HG03159 (cell line): ENCODE results near the gene ACOD1.
"Not testable (repeated sequence)": the region's sequence is repeated elsewhere in the genome, so short reads cannot be mapped to it uniquely, and the experiment has no call there.

ENCODE experiments used
- ATAC-seq: cut with Tn5 transposase; IDR thresholded peaks from one replicate; pipeline ENCODE4 v1.9.1; 2021; ENCODE audit warnings: mild to moderate bottlenecking, moderate library complexity; ENCODE audit not compliant: unreplicated experiment

ACOD1 gene

GRCh38 chr13:76950101-76950500 lies 1.8 kb downstream of the ACOD1 start:
- no peak for ATAC-seq

- ATAC-seq: no peak
Measured at GRCh38 chr13:76953968-76954367, 5.7 kb downstream of the ACOD1 start.

GRCh38 chr13:76954538-76954937 lies 6.2 kb downstream of the ACOD1 start:
- ATAC-seq: no peak

- no peak for ATAC-seq
Measured at GRCh38 chr13:76955193-76955592, 6.9 kb downstream of the ACOD1 start.

GRCh38 chr13:76955661-76956060 lies 7.3 kb downstream of the ACOD1 start:
- no peak for ATAC-seq

GRCh38 chr13:76958841-76959432 lies 10.6 kb downstream of the ACOD1 start:
- ATAC-seq: no peak

GRCh38 chr13:76959734-76960133 lies 11.4 kb downstream of the ACOD1 start:
- ATAC-seq: not testable (repeated sequence)

GRCh38 chr13:76965759-76966421 lies 17.6 kb downstream of the ACOD1 start:
- no peak for ATAC-seq

GRCh38 chr13:76967031-76967430 lies 18.7 kb downstream of the ACOD1 start:
- ATAC-seq: no peak

- no peak for ATAC-seq
Measured at GRCh38 chr13:76968041-76968440, 19.7 kb downstream of the ACOD1 start.

- ATAC-seq: no peak
Measured at GRCh38 chr13:76969488-76970365, 21.4 kb downstream of the ACOD1 start.

- ATAC-seq: peak; percentile 66
Measured at GRCh38 chr13:76971215-76971614, 22.9 kb downstream of the ACOD1 start.

GRCh38 chr13:76971851-76972829 lies 23.8 kb downstream of the ACOD1 start:
- no peak for ATAC-seq

- no peak for ATAC-seq
Measured at GRCh38 chr13:76973920-76974617, 25.8 kb downstream of the ACOD1 start.

GRCh38 chr13:76974618-76974975 lies 26.3 kb downstream of the ACOD1 start:
- no peak for ATAC-seq

- no peak for ATAC-seq
Measured at GRCh38 chr13:76975863-76976262, 27.6 kb downstream of the ACOD1 start.

- no peak for ATAC-seq
Measured at GRCh38 chr13:76976490-76976889, 28.2 kb downstream of the ACOD1 start.

GRCh38 chr13:76976929-76977328 lies 28.6 kb downstream of the ACOD1 start:
- ATAC-seq: no peak

GRCh38 chr13:76980075-76980718 lies 31.9 kb downstream of the ACOD1 start:
- ATAC-seq: peak; percentile 97

- ATAC-seq: no peak
Measured at GRCh38 chr13:76982061-76982460, 33.8 kb downstream of the ACOD1 start.
